C4-2B (cell line): ENCODE measurements around the gene GALM.
"Not testable (repeated sequence)": the region's sequence is repeated elsewhere in the genome, so short reads cannot be mapped to it uniquely, and the experiment has no call there.

Source experiments
- H3K27ac ChIP-seq: fragments of 450-650 bp; 2 replicates; pipeline ENCODE4 v1.5.1; 2017
- CTCF ChIP-seq: fragments of 450-650 bp; conservative IDR thresholded peaks from 2 replicates; pipeline ENCODE4 v1.5.1; 2017; ENCODE audit warnings: mild to moderate bottlenecking
- ZFX ChIP-seq: fragments of 450-650 bp; IDR thresholded peaks from 2 replicates; pipeline ENCODE4 v1.6.1; 2017

Gene GALM

GRCh38 chr2:38698467-38699003 is 32.6 kb downstream of the GALM start:
- TF ChIP-seq CTCF (no peak), ZFX (no peak)
- H3K27ac ChIP-seq = no peak overlapping the region

GRCh38 chr2:38700113-38700785 is 34.3 kb downstream of the GALM start:
- H3K27ac ChIP-seq = no peak overlapping the region
- no peak for TF ChIP-seq CTCF
- TF ChIP-seq ZFX = no peak

GRCh38 chr2:38700881-38701458 is 35.1 kb downstream of the GALM start:
- TF ChIP-seq ZFX (no peak), CTCF (no peak)
- H3K27ac ChIP-seq = no peak overlapping the region

- no peak overlapping the region for H3K27ac ChIP-seq
- TF ChIP-seq ZFX (no peak), CTCF (no peak)
Observed at GRCh38 chr2:38701542-38701941, 35.6 kb downstream of the GALM start.

- no peak for TF ChIP-seq ZFX
- no peak for TF ChIP-seq CTCF
- no peak overlapping the region for H3K27ac ChIP-seq
Observed at GRCh38 chr2:38702413-38702812, 36.5 kb downstream of the GALM start.

GRCh38 chr2:38703336-38703735 is 37.4 kb downstream of the GALM start:
- not testable (repeated sequence) for H3K27ac ChIP-seq

GRCh38 chr2:38704664-38705063 is 38.8 kb downstream of the GALM start:
- TF ChIP-seq ZFX (no peak), CTCF (no peak)
- no peak overlapping the region for H3K27ac ChIP-seq

GRCh38 chr2:38706846-38707345 is 41.0 kb downstream of the GALM start:
- no peak for TF ChIP-seq ZFX
- TF ChIP-seq CTCF = no peak
- H3K27ac ChIP-seq = no peak overlapping the region

- H3K27ac ChIP-seq = not testable (repeated sequence)
Observed at GRCh38 chr2:38708491-38708890, 42.6 kb downstream of the GALM start.
